T1000 (cell line): Measurements from ENCODE around the gene CFD.
"Not testable (repeated sequence)": the region's sequence is repeated elsewhere in the genome, so short reads cannot be mapped to it uniquely, and the experiment has no call there.

Experiments
- DNase-seq: peaks from one replicate; lab custom pipeline; 2025; ENCODE audit warnings: mixed read lengths; lab: John Stamatoyannopoulos, UW

CFD gene

GRCh38 chr19:858868-859843 lies at the start of gene CFD:
Gene CFD (plus strand): TSS chr19:859664. CDS start chr19:859690, 26 bp downstream.
- DNase-seq: no peak

GRCh38 chr19:810077-810855 lies 49.2 kb upstream of the CFD start:
- DNase-seq: no peak

DNA sequence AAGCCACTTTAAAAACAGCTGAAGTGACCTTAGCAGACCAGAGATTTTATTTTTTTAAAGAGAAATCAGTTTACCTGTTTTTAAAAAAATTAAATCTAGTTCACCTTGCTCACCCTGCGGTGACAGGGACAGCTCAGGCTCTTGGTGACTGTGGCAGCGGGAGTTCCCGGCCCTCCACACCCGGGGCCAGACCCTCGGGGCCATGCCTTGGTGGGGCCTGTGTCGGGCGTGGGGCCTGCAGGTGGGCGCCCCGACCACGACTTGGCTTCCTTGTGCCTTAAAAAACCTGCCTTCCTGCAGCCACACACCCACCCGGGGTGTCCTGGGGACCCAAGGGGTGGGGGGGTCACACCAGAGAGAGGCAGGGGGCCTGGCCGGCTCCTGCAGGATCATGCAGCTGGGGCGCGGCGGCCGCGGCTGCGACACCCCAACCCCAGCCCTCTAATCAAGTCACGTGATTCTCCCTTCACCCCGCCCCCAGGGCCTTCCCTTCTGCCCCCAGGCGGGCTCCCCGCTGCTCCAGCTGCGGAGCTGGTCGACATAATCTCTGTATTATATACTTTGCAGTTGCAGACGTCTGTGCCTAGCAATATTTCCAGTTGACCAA lies 48.5 kb upstream of the CFD start:
- no peak for DNase-seq

DNA sequence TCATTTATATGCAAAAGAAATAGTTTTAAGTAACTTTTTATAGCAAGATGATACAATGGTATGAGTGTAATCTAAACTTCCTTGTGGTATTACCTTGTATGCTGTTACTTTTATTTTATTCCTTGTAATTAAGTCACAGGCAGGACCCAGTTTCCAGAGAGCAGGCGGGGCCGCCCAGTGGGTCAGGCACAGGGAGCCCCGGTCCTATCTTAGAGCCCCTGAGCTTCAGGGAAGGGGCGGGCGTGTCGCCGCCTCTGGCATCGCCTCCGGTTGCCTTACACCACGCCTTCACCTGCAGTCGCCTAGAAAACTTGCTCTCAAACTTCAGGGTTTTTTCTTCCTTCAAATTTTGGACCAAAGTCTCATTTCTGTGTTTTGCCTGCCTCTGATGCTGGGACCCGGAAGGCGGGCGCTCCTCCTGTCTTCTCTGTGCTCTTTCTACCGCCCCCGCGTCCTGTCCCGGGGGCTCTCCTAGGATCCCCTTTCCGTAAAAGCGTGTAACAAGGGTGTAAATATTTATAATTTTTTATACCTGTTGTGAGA lies 47.9 kb upstream of the CFD start:
- DNase-seq: no peak

- no peak for DNase-seq
Observed at GRCh38 chr19:812049-812746, 47.3 kb upstream of the CFD start.

GRCh38 chr19:812747-813218 lies 46.7 kb upstream of the CFD start:
- no peak for DNase-seq

- no peak for DNase-seq
Observed at GRCh38 chr19:813219-814151, 46.0 kb upstream of the CFD start.

DNA sequence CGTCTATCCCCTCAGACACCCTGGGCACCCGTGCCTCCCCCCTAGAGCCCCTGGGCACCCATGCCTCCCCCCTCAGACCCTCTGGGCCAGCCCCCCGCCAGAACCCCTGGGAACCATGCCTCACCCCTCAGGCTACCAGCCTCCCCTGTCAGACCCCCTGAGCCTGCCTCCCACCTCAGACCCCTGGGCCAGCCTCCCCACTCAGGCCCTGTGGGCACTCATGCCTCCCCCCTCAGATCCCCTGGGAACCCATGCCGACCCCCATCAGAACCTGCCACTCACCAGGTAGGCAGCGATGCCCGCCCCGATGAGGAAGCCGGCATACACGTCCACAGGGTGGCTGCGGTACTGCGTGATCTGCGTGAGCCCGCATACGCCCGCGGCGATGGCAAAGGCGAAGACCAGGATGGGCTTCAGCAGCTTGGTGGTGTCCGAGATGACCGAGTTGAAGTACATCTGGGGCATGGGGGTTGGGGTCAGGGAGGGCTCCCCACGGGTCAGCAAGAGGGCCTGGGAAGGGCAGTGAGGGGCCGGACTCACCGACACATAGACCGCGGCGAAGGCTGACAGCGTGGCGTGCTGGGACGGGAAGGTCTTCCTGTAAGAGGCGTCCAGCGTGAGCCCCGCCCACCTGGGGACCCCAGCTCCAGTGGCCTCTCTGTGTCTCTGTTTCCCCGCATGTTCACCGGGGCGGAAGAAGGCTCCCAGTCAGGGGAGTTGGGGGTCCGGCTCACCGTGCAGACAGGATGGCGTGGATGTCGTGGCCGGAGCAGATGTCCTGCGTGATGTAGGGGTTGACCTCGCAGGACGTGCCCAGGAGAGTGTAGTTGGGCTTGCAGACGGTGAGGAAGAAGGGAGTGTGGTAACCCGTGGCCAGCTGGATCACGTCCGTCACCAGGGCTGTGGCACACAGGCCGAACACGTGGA lies 45.0 kb upstream of the CFD start:
- no peak for DNase-seq

DNA sequence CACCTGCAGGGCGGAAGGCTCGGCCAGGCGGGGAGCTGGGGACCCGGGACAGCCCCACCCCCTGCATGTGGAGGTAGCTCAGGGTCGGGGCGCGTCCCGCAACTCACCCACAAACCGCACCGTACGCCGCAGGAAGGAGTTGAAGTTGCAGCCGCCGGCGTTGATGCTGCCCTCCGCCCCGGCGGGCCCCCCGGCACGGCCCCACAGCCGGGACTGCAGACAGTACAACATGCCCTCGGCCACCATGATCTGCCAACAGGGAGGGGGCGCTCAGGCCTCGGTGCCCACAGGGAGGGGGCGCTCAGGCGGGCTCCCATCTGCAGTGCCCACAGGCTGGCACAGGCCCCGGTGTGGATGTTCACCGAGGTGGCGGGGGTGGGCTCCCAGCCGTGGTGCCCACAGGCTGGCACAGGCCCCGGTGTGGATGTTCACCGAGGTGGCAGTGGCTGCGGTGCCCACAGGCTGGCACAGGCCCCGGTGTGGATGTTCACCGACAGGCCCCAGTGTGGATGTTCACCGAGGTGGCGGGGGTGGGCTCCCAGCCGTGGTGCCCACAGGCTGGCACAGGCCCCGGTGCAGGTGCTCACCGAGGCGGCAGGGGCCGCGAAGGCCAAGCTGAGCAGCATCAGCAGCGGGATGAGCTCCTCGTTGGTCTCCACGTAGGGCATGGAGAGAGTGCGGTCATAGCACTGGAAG lies 44.2 kb upstream of the CFD start:
- DNase-seq: no peak

- DNase-seq: no peak
Observed at GRCh38 chr19:815775-816499, 43.5 kb upstream of the CFD start.

- no peak for DNase-seq
Observed at GRCh38 chr19:816500-816857, 43.0 kb upstream of the CFD start.

- not testable (repeated sequence) for DNase-seq
Observed at GRCh38 chr19:820212-820611, 39.3 kb upstream of the CFD start.

- DNase-seq: no peak
Observed at GRCh38 chr19:821231-821824, 38.1 kb upstream of the CFD start.

GRCh38 chr19:821825-822503 lies 37.5 kb upstream of the CFD start, which contains the start of gene PLPPR3:
Gene PLPPR3 (minus strand): TSS chr19:821955. CDS start chr19:821559, 396 bp downstream.
- no peak for DNase-seq

GRCh38 chr19:823565-824121 lies 35.8 kb upstream of the CFD start:
- no peak for DNase-seq

DNA sequence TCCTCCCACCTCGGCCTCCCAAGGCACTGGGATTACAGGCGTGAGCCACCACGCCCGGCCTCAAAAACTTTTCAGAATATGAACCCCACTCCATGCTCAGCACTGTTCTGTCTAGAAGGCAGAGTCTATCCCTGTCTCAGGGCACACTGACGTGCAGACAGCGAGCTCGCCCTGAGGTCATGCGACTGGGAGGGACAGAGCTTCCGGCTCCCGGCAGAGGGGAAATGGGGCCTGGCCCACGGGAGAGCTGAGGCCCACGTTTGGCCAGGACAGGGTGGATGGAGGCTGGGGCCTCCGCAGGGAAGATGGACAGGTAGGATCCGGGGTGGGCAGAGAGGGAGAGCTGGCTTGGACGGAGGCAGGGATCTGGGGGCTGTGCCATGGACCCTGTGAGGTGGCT lies 34.6 kb upstream of the CFD start:
- DNase-seq: no peak
